ENCODE results near the gene ARMC7.
"Not testable (repeated sequence)": the region's sequence is repeated elsewhere in the genome, so short reads cannot be mapped to it uniquely, and the experiment has no call there.

GRCh38 chr17:75127936-75128335, 18.2 kb downstream of the ARMC7 start:
- not testable (repeated sequence) for TF ChIP-seq CTCF (conservative IDR thresholded peaks at IDR 0.05 in 1 of 2, IDR thresholded peaks at IDR 0.05 in 1 of 2; ENCODE audit: low read depth in 1 of 2, low read length in 2 of 2); EZH2 (IDR thresholded peaks at IDR 0.05; ENCODE audit: low read length, missing control alignments)
